NT2/D1 (cell line): Measurements from ENCODE around the gene ABLIM2.

Source experiments
- SUZ12 ChIP-seq: IDR thresholded peaks from 2 replicates; pipeline ENCODE4 v1.6.1; 2011; ENCODE audit not compliant: insufficient read length, insufficient read depth; ENCODE audit errors: extremely low read depth
- YY1 ChIP-seq: IDR thresholded peaks from 2 replicates; pipeline ENCODE4 v1.6.1; 2011; ENCODE audit not compliant: insufficient read length, insufficient read depth

GRCh38 chr4:8103421-8104390 lies 54.9 kb downstream of the ABLIM2 start:
- TF ChIP-seq SUZ12 (no peak), YY1 (no peak)
